Mammary epithelial cell (primary cell): Measurements from ENCODE around the gene H2BK1.

Experiments used
- EZH2 ChIP-seq: IDR thresholded peaks from 2 replicates; pipeline ENCODE4 v1.6.1; 2012; ENCODE audit warnings: low read length, inconsistent platforms, borderline replicate concordance
- TF ChIP-seq, protein P1 (sequence below), 2 donors: IDR thresholded peaks in 1 of 2; conservative IDR thresholded peaks in 1 of 2; 2 replicates each; pipeline ENCODE4 v1.5.1; 2011 to 2012; ENCODE audit warnings: inconsistent platforms in 2 of 2, low read length in 2 of 2, mild to moderate bottlenecking in 2 of 2, control low read depth in 1 of 2, low read depth in 1 of 2; ENCODE audit not compliant: insufficient read depth in 1 of 2; ENCODE audit errors: extremely low read depth in 1 of 2

DNA sequence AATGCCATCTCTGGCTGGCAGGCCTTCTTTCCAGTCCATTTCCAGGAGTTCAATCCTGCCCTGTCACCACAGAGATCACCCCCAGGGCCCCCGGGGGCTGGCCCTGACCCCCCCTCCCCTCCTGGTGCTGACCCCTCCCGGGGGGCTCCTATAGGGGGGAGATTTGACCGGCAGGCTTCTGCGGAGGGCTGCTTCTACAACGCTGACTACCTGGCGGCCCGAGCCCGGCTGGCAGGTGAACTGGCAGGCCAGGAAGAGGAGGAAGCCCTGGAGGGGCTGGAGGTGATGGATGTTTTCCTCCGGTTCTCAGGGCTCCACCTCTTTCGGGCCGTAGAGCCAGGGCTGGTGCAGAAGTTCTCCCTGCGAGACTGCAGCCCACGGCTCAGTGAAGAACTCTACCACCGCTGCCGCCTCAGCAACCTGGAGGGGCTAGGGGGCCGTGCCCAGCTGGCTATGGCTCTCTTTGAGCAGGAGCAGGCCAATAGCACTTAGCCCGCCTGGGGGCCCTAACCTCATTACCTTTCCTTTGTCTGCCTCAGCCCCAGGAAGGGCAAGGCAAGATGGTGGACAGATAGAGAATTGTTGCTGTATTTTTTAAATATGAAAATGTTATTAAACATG is 28.0 kb upstream of the H2BK1 start:
- TF ChIP-seq, protein P1, sequence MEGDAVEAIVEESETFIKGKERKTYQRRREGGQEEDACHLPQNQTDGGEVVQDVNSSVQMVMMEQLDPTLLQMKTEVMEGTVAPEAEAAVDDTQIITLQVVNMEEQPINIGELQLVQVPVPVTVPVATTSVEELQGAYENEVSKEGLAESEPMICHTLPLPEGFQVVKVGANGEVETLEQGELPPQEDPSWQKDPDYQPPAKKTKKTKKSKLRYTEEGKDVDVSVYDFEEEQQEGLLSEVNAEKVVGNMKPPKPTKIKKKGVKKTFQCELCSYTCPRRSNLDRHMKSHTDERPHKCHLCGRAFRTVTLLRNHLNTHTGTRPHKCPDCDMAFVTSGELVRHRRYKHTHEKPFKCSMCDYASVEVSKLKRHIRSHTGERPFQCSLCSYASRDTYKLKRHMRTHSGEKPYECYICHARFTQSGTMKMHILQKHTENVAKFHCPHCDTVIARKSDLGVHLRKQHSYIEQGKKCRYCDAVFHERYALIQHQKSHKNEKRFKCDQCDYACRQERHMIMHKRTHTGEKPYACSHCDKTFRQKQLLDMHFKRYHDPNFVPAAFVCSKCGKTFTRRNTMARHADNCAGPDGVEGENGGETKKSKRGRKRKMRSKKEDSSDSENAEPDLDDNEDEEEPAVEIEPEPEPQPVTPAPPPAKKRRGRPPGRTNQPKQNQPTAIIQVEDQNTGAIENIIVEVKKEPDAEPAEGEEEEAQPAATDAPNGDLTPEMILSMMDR (conservative IDR thresholded peaks at IDR 0.05 in 1 of 2, IDR thresholded peaks at IDR 0.05 in 1 of 2; ENCODE audit: extremely low read depth in 1 of 2, insufficient read depth in 1 of 2, low read depth in 1 of 2, low read length in 2 of 2) = no peak
- TF ChIP-seq EZH2 = no peak
